ENCODE data around the gene RAX2.

GRCh38 chr19:3785451-3785937, 13.5 kb upstream of the RAX2 start:
- no peak for TF ChIP-seq POLR2A (IDR thresholded peaks at IDR 0.05)
- no peak for TF ChIP-seq EP300 (IDR thresholded peaks at IDR 0.05)
- TF ChIP-seq CTCF (IDR thresholded peaks at IDR 0.05): no peak

Data from ovary (tissue), 3 donors.